ENCODE results near the gene NDUFB11.

The NDUFB11 gene

DNA sequence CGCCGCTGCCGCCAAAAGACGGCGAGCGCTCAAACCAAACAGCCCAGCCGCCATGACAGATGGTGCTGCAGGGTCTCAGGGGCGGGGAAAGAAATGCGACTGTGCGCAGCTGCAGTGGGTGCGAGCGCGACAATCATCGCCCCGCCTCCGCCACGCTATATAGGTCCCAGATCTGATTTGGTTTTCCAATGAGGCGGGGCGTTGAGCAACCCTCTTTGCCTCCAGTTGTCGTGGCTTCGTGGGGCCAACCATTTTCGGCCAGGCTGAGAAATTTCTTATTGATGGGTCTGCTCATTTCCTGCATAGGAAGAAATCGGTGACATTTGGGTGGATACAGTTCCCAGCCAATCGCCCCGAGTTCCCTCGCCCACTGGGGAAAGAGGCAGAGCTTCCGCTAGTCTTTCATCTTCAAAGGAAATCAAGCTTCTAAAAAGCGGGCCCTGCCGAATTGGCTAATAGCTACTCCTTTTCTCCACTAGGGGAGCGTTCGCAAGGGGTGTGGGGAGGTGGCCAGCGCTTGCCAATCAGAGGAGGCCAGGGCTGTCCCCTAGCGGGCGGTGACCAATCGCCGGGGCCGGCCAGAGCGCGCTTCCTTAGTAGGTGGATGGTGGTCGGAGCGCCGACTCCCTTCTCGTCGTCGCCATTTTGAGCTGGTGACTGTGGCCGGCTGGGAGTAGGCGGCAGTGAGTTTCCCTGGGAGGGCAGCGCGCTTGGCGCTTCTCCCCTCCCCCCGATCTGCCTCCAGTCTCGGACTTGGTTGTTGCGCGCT, at the start of gene NDUFB11, which contains the start of gene RBM10:
TSS of gene NDUFB11 (minus strand) at position 77 of the 769 bp plus-strand sequence. CDS start at position 54, 23 bp downstream.
TSS of gene RBM10 (plus strand) at position 596 of the 769 bp plus-strand sequence. CDS start 2,261 bp downstream, outside the sequence.
- peak; percentile 78 to 82 for DNase-seq (ENCODE audit: low read depth in 2 of 2)

DNA sequence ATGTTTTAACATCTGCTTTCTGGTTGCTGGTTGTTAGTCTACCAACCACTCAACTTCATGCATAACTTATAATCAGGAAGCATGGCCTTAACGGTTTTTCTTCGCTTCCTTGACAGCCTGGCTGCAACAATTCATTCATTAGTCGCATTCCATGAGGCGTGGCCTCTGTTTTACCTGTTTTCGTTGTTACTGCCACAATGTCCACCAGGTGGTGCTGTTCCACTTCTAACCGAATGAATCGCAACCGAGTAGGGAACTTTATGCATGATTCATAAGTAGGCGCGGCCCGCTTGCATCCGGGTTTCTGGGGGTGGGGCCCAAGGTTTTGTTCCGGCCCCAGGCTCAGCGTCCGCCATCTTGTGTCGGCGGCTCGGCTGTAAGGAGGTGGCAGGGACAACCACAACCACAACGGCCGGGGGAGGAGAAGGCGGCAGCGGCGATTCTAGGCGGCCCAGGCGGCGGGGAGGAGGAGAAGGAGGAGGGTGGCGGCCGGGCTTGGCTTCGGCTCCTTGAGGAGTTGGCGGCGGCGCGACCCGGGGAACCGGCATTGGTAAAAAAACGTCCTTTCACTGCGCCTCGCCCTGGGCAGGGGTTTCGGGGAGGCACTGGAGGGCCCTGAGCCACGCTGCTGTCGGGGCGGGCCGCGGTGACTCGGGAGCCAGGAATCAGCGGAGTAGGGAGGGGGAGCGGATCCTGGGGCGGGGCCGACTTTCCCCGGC, 49.1 kb upstream of the NDUFB11 start, which contains the start of gene UBA1:
TSS of gene UBA1 (plus strand) at position 355 of the 719 bp plus-strand sequence. CDS start 4,974 bp downstream, outside the sequence.
- DNase-seq (ENCODE audit: low read depth in 2 of 2): peak; percentile 80 to 87

DNA sequence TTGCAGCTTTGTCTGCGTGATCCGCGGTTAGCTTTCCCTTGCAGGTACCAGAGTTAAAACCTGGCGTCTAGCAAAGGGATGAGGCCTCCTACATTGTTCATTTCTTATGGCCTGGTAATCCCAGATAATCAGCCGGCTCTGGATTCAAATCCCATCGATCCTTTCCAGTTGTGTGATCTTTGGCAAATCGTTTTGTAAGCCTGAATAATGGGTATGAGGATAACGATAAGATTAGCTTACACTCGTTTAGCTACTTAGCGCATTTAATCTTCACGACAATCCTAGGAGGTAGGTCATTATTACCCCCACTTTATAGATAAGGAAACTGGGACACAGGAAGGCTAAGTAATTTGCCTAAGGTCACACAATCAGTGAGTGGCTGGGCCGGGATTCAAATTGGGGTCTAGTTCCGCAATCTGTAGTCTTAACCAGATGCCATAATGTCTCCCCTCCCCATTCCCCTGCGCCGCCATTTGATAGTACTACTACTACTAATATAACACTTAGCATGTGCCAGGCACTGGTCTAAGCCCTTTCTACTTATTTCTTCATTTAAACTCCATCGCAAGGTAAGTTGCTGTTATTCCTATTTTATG, 47.4 kb upstream of the NDUFB11 start:
- no peak for DNase-seq (ENCODE audit: low read depth in 2 of 2)

DNA sequence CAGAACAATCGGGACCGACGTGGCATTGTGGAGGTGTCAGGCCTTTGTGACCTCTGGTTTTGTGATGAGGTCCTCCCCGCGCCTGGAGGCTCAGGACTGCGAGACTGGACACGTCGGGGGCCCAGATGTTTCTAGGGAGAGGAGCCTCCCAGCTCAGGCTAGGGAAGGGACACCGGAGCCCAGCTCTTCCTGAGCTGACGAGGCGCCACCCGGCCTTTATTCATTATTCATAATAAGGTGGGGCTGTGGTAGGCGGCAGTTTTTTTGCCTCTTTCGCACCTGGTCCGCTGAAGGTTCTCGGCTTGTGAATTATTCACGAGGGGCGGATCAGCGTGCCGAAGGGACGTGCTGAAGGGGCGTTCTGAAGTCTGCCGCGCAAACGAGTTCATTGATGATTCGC, 46.8 kb upstream of the NDUFB11 start:
- DNase-seq (ENCODE audit: low read depth in 2 of 2): peak; percentile 22 to 25

DNA sequence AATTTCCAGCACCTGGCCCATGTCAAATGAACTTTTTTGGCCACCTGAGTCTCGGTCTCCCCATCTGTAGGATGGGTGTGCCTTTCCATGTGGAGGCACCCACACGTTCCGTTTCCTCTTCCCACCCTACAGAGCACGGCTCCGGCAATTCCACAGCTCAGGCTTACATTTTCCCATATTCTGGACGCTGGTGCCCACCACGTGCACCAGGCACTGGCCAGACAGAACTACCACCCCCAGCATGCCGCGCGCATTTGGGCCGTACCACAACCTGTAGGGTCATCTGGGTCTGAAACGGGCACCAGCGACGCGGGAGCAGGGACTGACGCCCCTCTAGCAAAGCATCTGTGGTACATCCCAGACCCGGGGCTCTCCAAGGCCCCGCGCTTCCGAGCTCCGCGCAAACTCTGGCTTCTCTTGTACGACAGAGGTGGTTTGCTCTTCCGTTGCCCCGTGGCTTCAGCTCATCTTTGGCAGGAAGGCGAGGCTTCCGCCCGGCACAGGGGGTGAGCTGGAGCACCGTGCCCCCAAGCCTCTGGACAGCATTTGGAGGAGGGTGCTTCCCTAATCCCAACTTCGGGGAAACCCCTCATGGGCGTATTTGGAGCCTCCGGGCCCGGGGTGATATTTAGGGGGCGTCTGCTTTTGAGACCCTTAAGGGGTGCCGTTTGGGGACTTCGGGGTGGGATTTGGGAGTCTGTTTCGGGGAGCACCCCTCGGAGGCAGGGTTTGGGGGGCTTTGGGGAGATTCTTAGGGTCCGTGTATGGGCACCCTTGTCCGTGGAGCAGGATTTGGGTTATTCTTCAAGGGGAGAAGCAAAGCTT, 46.2 kb upstream of the NDUFB11 start:
- DNase-seq (ENCODE audit: low read depth in 2 of 2): peak; percentile 63 to 75

DNA sequence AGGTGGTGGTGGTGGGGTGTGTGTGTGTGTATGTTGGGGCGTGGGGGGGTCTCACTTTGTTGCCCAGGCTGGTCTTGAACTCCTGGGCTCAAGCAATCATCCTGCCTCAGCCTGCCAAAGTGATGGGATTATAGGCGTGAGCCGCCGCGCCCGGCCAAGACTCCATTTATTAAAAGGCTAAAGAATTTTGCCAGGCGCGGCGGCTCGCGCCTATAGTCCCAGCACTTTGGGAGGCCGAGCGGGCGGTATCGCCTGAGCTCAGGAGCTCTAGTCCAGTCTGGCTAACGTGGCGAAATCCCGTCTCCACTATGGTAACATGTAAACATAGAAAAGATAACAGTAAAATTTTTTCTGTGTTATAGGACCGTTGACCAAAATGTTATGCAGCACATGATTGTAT, 45.4 kb upstream of the NDUFB11 start:
- no peak for DNase-seq (ENCODE audit: low read depth in 2 of 2)

DNA sequence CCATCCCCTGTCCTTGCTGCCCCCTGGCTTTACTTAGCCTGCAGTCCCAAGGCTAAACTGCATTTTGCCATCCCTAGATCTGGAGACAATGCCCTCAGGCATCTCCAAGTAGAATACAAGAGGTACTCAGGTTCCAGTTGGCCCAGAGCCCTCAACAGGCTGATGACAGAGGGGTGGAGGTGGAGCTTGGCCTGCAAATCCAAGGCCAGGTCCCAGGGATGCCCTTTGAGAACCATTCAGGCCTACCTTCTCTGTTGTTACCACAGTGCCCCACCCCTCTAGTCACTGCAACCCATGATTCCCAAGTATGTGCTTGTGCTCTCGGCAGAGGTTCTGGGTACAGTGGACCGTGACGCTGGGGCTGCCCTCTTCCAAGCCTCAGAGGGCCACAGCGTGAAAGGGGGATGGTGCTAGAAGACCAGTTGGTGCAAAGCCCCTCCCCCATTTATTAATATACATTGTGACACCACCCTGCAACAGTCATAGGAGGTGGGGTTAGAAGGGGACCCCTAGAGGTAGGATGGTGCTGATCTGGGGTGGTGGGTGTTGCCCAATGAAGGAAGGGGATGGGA, 42.7 kb upstream of the NDUFB11 start:
- no peak for DNase-seq (ENCODE audit: low read depth in 2 of 2)

DNA sequence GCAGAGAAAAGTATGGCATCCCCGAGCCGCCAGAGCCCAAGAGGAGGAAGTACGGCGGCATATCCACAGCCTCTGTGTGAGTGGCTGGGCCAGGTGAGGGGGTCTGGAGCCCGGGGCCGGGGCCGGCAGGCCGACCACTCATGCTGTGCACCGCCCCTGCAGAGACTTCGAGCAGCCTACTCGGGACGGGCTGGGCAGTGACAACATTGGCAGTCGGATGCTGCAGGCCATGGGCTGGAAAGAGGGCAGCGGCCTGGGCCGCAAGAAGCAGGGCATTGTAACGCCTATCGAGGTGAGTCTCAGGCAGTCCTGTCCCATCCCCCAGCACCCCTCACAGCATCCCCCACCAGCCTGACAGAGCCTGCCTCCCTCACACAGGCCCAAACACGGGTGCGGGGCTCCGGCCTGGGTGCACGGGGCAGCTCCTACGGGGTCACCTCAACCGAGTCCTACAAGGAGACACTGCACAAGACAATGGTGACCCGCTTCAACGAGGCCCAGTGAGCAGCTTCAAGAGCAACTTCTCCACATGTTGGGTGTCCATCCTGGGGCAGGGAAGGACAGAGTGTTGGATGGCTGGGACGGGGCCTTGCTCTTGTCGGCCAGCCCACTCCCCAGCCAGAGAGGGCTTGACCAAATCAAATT, 41.7 kb upstream of the NDUFB11 start:
- DNase-seq (ENCODE audit: low read depth in 2 of 2): no peak

DNA sequence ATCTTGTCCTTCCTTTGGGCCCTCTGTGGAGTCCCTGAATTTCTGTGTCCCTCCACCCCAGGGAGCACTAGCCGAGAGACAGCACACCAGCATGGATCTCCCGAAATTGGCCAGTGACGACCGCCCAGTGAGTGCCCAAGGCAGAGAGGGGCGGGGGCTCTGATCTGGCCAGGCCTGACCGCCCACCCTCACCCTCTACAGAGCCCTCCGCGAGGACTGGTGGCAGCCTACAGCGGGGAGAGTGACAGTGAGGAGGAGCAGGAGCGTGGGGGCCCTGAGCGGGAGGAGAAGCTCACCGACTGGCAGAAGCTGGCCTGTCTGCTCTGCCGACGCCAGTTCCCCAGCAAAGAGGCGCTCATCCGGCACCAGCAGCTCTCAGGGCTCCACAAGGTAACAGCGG, 40.7 kb upstream of the NDUFB11 start:
- no peak for DNase-seq (ENCODE audit: low read depth in 2 of 2)

DNA sequence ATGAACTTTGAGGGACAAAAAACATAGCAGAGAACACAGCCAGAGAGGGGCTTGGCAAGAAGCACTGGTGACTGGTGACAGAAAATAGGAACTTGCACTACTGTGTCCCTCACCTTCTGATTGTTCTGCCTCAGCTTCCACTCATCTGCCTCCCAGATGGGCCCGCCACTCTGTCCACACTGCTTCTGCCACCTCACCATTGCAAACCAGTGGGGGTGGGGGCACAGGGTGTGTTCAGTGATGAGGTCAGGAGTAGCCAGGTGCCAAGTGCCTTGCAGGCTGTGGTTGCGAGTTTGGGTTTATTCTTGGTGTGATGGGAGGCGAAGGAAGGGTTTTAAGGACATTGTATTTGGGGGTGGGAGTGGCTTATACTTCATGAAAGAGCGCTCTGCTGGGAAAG, 40.0 kb upstream of the NDUFB11 start:
- DNase-seq (ENCODE audit: low read depth in 2 of 2): no peak

DNA sequence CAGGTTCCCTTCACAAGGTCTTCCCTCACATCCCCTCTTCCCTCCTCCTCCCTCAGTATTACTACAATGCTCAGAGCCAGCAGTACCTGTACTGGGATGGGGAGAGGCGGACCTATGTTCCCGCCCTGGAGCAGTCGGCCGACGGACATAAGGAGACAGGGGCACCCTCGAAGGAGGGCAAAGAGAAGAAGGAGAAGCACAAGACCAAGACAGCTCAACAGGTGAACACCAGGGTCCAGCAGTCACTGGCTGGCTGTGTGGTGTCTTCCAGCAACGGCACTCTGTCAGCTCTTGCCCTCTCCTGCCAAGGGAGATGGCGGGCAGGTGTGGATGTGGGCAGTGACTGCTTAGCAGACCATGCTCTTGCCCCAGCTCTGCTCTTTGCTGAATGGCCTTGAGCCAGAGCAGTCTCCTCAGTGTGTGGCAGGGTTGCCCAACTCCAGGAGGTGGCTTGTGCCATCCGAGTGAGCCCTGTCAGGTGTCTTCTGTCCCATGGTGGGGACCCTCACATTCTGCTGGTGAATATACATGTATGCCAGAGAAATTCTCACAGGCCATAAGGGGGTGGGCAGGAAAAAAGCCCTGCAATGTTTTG, 37.7 kb upstream of the NDUFB11 start:
- DNase-seq (ENCODE audit: low read depth in 2 of 2): no peak

DNA sequence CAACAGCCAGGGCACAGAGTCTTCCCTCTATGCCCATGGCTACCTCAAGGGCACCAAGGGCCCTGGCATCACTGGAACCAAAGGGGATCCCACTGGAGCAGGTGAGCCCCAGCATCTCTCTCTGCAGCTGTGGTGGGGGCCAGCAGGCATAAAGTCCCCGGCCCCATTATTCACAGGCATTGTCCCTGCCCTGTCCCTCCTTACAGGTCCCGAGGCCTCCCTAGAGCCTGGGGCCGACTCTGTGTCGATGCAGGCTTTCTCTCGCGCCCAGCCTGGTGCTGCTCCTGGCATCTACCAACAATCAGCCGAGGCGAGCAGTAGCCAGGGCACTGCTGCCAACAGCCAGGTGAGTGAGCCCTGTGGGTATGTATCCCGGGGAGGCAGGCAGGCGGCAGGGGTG, 36.8 kb upstream of the NDUFB11 start:
- DNase-seq (ENCODE audit: low read depth in 2 of 2): no peak

DNA sequence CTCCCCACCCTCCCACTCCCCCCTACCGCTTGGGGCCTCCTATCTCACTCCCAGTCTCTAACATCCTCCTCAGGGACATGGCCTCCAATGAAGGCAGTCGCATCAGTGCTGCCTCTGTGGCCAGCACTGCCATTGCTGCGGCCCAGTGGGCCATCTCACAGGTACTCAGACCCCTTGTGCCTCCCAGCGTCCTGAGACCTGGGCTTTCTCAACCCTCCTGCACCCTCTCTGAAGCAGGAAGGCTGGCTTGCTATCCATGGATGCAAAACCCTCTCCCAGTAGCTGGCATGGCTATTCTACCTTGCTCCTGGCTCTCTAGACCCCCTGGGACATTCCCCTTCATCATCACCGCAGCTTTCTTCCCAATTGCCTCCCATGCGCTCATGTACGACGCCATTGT, 35.8 kb upstream of the NDUFB11 start:
- no peak for DNase-seq (ENCODE audit: low read depth in 2 of 2)

DNA sequence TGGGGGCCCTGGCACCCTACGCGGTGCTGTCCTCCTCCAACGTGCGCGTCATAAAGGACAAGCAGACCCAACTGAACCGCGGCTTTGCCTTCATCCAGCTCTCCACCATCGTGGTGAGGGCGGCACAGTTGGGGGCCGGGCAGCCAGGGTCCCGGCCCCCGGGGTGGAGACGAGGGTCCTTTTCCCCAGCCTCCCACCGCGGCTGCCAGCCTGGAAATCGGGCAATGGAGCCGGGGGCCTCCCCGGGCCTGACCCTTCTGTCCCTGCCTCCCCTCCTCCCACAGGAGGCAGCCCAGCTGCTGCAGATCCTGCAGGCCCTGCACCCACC, 35.4 kb upstream of the NDUFB11 start:
- no peak for DNase-seq (ENCODE audit: low read depth in 2 of 2)

DNA sequence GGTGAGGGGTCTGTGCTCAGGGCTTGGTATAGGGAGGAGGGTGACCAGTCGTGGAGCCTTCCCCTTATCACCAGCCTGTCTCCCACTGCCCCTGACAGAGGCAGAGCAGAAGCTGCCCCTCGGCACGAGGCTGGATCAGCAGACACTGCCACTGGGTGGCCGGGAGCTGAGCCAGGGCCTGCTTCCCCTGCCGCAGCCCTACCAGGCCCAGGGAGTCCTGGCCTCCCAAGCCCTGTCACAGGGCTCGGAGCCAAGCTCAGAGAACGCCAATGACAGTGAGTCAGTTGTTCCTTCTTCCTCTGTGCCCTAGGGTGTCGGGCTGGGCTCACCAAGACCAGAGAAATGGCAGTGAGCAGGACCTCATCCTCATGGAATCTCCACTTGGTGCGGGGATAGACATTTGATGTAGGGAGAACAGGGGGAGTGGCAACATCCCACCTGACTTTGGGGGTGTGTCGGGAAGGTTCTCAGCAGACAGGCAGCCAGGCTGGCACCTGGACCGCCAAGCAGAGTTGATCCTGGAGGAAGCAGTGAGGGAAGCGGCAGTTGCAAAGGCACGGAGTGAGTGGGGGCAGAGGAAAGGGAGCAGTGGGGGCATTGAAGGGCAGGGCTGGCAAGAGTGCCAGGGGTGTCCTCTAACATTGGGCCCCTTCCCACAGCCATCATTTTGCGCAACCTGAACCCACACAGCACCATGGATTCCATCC, 34.9 kb upstream of the NDUFB11 start:
- no peak for DNase-seq (ENCODE audit: low read depth in 2 of 2)

DNA sequence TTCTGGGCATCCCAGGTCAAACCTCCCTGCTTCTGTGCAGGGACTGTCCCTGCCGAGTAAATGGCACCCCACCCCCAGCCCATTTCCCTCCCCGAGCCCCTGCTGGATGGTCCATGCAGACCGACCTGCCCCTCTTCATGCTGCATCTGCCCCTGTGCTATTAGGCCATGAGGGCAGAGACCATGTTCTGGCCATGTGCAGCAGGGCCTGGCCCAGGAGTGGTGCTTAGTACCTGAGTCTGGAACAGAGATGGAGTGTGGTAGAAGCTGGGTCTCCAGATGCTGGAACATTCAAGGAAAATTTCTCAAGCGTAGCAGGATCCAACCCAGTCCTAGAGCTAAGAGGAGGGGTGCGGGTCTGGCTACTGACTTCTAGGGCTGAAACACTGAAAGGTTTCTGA, 33.8 kb upstream of the NDUFB11 start:
- no peak for DNase-seq (ENCODE audit: low read depth in 2 of 2)

DNA sequence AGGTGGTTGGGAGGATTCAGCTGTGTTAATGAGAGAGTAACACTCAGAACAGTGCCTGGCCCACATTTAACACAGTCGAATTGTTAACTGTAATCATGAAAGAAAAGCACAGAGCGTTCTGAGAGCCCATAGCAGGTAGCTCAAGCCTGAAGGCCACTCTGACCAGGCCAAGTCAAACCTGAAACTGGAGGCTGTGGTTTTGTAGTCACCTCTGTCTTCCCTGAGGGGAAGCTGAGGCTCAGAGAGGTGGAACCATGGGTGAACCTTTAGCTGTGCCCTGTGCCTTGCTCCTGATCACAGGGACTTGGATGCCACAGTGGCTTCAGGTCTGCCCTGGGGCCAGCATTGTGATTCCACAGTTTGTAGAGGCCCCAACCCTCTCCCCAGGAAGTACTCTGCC, 32.6 kb upstream of the NDUFB11 start:
- no peak for DNase-seq (ENCODE audit: low read depth in 2 of 2)

DNA sequence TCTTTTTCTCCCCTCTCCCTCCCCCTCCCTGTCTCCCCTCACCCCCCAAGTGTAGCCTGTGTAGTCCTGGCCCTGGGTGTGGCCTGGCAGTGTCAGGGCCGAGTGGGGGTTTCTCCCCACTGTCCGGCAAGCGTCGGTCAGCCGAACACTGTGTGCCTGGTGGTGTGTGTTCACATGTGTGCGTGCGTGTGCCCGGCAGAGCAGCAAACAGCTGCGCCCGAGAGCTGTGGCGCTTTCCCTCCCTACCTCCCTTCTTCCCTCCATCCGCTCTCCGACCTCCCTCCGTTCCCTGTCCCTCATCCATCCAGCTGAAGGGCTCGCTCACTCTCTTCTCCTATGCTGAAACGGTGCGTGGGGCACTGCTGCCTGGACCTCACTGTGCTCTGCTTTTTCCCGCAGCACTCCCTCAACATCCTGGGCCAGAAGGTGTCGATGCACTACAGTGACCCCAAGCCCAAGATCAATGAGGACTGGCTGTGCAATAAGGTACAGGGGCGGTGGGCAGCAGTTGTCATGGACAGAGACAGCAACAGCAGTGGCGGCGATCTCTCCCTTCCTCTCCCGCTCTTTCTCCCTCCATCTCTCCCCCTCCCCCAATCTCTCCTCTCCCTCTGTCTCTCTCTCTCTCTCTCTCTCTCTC, 31.7 kb upstream of the NDUFB11 start:
- no peak for DNase-seq (ENCODE audit: low read depth in 2 of 2)

DNA sequence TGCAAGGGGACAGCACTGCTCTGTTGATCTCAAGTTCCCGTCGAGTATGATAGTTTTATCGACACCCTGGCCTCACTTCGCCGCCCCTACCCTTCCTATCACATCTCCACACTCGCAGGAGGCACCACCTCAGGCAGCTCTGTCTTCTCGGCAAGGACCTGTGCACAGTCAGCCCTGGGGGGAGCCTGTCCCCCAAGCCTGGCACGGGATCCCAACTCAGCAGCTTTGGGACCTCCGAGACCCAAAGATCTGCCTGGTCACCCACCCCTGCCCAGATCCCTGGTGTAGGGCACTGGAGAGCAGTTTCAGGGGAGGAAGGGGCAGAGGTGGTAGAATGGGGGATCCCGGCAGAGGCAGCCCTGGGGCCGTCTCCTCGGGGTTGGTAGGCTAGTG, 31.1 kb upstream of the NDUFB11 start:
- no peak for DNase-seq (ENCODE audit: low read depth in 2 of 2)

Data from stimulated activated CD4-positive, alpha-beta T cell treated with anti-CD3 and anti-CD28 coated beads, Interleukin-12 subunit alpha, Interleukin-12 subunit beta, amount 100 ng/mL, for 24 hours (primary cell).